HUES48 (cell line): ENCODE data around the gene CCL27.
"Not testable (repeated sequence)": the region's sequence is repeated elsewhere in the genome, so short reads cannot be mapped to it uniquely, and the experiment has no call there.

Experiments
- H3K27ac ChIP-seq: one replicate; pipeline ENCODE4 v1.7.0; 2013; ENCODE audit warnings: low read depth, low read length, inconsistent platforms
- H3K27me3 ChIP-seq: 2 replicates; pipeline ENCODE4 v1.6.1; 2013; ENCODE audit warnings: mild to moderate bottlenecking, low read length; ENCODE audit not compliant: control insufficient read depth, insufficient read depth
- H3K36me3 ChIP-seq: 2 replicates; pipeline ENCODE4 v1.6.1; 2013; ENCODE audit warnings: low read length; ENCODE audit not compliant: control insufficient read depth, insufficient read depth
- H3K4me1 ChIP-seq: 2 replicates; pipeline ENCODE4 v1.6.1; 2013; ENCODE audit warnings: mild to moderate bottlenecking, low read length; ENCODE audit not compliant: control insufficient read depth, insufficient read depth
- H3K4me3 ChIP-seq: 2 replicates; pipeline ENCODE4 v1.5.1; 2013; ENCODE audit warnings: mild to moderate bottlenecking, low read depth, low read length
- H3K9ac ChIP-seq: 2 replicates; pipeline ENCODE4 v1.6.1; 2013; ENCODE audit warnings: mild to moderate bottlenecking, low read depth, low read length, moderate library complexity
- H3K9me3 ChIP-seq: 2 replicates; pipeline ENCODE4 v1.6.1; 2013; ENCODE audit warnings: low read length; ENCODE audit not compliant: control insufficient read depth, insufficient read depth

CCL27 gene

DNA sequence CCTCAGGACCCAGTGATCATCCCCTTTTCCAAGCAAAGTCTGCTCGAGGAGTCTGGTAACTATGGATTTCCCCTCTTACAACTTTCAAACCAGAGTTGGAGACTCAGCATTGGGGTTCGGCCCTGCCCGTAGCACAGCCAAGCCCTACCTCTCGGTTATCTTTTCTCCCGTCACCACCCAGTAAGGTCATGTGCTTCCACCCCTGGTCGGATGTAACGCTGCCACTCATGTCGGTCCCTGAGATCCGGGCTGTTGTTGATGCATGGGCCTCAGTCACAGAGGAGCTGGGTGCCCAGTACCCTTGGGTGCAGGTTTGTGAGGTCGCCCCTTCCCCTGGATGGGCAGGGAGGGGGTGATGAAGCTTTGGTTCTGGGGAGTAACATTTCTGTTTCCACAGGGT lies 14.8 kb downstream of the CCL27 start:
- no peak overlapping the region for H3K9ac ChIP-seq
- H3K4me1 ChIP-seq, result peaks cover 22% of the 10 kb centered on the region
- peak overlapping the region; percentile 92 for H3K4me3 ChIP-seq
- H3K9me3 ChIP-seq, result no peaks in the 10 kb centered on the region
- no peak overlapping the region for H3K27ac ChIP-seq
- H3K36me3 ChIP-seq, result peaks cover 23% of the 10 kb centered on the region
- H3K27me3 ChIP-seq, result no peaks in the 10 kb centered on the region

DNA sequence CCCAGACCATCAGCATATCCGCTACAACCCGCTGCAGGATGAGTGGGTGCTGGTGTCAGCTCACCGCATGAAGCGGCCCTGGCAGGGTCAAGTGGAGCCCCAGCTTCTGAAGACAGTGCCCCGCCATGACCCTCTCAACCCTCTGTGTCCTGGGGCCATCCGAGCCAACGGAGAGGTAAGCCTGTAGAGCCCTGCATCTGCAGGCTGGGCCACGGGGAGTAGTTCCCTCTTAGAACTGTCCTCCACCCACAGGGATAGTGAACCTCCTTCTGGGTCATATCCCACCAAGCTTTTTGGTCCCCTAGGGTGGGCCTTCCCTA lies 15.4 kb downstream of the CCL27 start:
- Histone ChIP-seq H3K9me3 (no peaks in the 10 kb centered on the region), H3K36me3 (peaks cover 23% of the 10 kb centered on the region), H3K4me3 (peak overlapping the region; percentile 92), H3K27me3 (no peaks in the 10 kb centered on the region), H3K9ac (peak overlapping the region; percentile 73), H3K4me1 (peaks cover 16% of the 10 kb centered on the region), H3K27ac (peak overlapping the region; percentile 91)

GRCh38 chr9:34646211-34647083 lies 16.0 kb downstream of the CCL27 start, which contains the start of gene GALT:
GALT (plus strand) TSS chr9:34646675; CDS start chr9:34646705, 30 bp downstream.
- peak within 1 kb of the TSS; percentile 92 for H3K4me3 ChIP-seq
- H3K4me1 ChIP-seq, result peaks cover 16% of the 10 kb centered on the region
- no peaks in the 10 kb centered on the region for H3K27me3 ChIP-seq
- H3K27ac ChIP-seq, result peak within 1 kb of the TSS; percentile 91
- H3K9ac ChIP-seq, result peak within 1 kb of the TSS; percentile 73
- peaks cover 23% of the 10 kb centered on the region for H3K36me3 ChIP-seq
- no peaks in the 10 kb centered on the region for H3K9me3 ChIP-seq

DNA sequence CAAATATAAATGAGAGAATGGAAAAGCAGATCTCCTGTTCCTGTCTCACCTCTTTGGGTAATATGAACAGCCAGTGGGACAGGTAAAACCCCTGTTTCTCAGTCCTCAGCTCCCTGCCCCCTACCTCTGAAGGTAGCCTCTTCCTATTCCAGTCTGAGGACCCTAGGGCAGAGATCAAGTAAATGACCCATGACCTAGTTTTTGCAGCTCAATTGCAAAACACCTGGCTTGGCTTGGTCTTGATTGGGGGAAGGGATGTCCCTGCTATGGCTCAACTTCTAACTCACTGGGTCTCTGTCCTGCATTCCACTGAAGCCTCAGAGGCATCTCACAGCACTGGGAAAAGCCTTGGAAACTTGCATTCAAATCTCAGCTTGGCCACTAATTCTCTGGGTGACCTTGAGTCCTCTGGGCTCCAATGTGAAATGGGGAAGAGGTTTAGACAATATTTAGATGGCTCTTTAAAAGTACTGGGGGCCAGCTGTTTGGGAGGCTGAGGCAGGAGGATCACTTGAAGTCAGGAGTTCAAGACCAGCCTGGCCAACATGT lies 17.6 kb downstream of the CCL27 start:
- Histone ChIP-seq H3K27me3 (no peaks in the 10 kb centered on the region), H3K4me3 (no peak overlapping the region), H3K36me3 (peaks cover 20% of the 10 kb centered on the region), H3K27ac (peak overlapping the region; percentile 64), H3K9me3 (no peaks in the 10 kb centered on the region), H3K9ac (no peak overlapping the region), H3K4me1 (peaks cover 16% of the 10 kb centered on the region)

GRCh38 chr9:34642679-34643078 lies 19.8 kb downstream of the CCL27 start:
- Histone ChIP-seq H3K4me3 (no peak overlapping the region), H3K4me1 (peaks cover 20% of the 10 kb centered on the region), H3K9me3 (no peaks in the 10 kb centered on the region), H3K27ac (no peak overlapping the region), H3K27me3 (no peaks in the 10 kb centered on the region), H3K36me3 (no peaks in the 10 kb centered on the region), H3K9ac (no peak overlapping the region)

DNA sequence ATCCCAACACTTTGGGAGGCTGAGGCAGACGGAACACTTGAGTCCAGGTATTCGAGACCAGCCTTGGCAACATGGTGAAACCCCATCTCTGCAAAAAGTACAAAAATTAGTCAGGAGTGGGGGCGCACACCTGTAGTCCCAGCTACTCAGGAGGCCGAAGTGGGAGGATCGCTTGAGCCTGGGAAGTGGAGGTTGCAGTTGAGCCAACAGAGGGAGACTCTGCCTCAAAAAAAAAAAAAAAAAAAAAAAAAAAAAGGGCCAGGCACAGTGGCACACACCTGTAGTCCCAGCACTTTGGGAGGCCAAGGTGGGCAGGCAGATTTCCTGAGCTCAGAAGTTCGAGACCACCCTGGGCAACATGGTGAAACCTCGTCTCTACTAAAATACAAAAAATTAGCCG lies 23.1 kb downstream of the CCL27 start:
- not testable (repeated sequence) for H3K4me3 ChIP-seq, H3K27me3 ChIP-seq, H3K27ac ChIP-seq, H3K9ac ChIP-seq, H3K4me1 ChIP-seq, H3K9me3 ChIP-seq
- peaks cover 11% of the 10 kb centered on the region for H3K36me3 ChIP-seq

- Histone ChIP-seq H3K36me3 (peaks cover 11% of the 10 kb centered on the region), H3K4me3 (peak overlapping the region; percentile 80), H3K9me3 (no peaks in the 10 kb centered on the region), H3K9ac (no peak overlapping the region), H3K4me1 (peaks cover 8% of the 10 kb centered on the region), H3K27ac (no peak overlapping the region), H3K27me3 (peaks cover 9% of the 10 kb centered on the region; the same call in 1 of the 2 replicates)
Measured at GRCh38 chr9:34638138-34638445, 24.4 kb downstream of the CCL27 start.

- H3K4me1 ChIP-seq, result peaks cover 8% of the 10 kb centered on the region
Measured at GRCh38 chr9:34637356-34638137, 24.9 kb downstream of the CCL27 start, which contains the start of gene SIGMAR1. SIGMAR1 (minus strand) TSS chr9:34637787; CDS start chr9:34637697, 90 bp downstream.

GRCh38 chr9:34636791-34637355 lies 25.6 kb downstream of the CCL27 start:
- Histone ChIP-seq H3K9ac (peak overlapping the region; percentile 63; the same call in 1 of the 2 replicates), H3K36me3 (peaks cover 11% of the 10 kb centered on the region), H3K4me1 (peaks cover 8% of the 10 kb centered on the region), H3K27me3 (peaks cover 20% of the 10 kb centered on the region), H3K27ac (no peak overlapping the region), H3K4me3 (peak overlapping the region; percentile 80), H3K9me3 (no peaks in the 10 kb centered on the region)

More at GRCh38 chr9:34637356-34638137, 24.9 kb downstream of the CCL27 start, which contains the start of gene SIGMAR1:
- Histone ChIP-seq H3K27ac (peak within 1 kb of the TSS; percentile 16), H3K9me3 (no peaks in the 10 kb centered on the region), H3K4me3 (peak within 1 kb of the TSS; percentile 80), H3K27me3 (peaks cover 13% of the 10 kb centered on the region; the same call in 1 of the 2 replicates), H3K36me3 (peaks cover 11% of the 10 kb centered on the region), H3K9ac (peak within 1 kb of the TSS; percentile 63; the same call in 1 of the 2 replicates)

GRCh38 chr9:34635556-34635955 lies 26.9 kb downstream of the CCL27 start:
- Histone ChIP-seq H3K36me3 (peaks cover 11% of the 10 kb centered on the region), H3K4me3 (no peak overlapping the region), H3K9me3 (no peaks in the 10 kb centered on the region), H3K4me1 (peaks cover 8% of the 10 kb centered on the region), H3K27ac (no peak overlapping the region), H3K27me3 (peaks cover 33% of the 10 kb centered on the region), H3K9ac (no peak overlapping the region)
